HG03066 (cell line): Measurements from ENCODE around the gene COMMD7.
"Not testable (repeated sequence)": the region's sequence is repeated elsewhere in the genome, so short reads cannot be mapped to it uniquely, and the experiment has no call there.

Experiments used
- ATAC-seq: cut with Tn5 transposase; IDR thresholded peaks from one replicate; pipeline ENCODE4 v1.9.1; 2021; ENCODE audit warnings: low read depth; ENCODE audit not compliant: unreplicated experiment

COMMD7 gene

GRCh38 chr20:32737371-32738223 is 5.7 kb downstream of the COMMD7 start:
- ATAC-seq = no peak

GRCh38 chr20:32731882-32732266 is 11.4 kb downstream of the COMMD7 start:
- no peak for ATAC-seq

GRCh38 chr20:32729334-32729733 is 13.9 kb downstream of the COMMD7 start:
- ATAC-seq = not testable (repeated sequence)

GRCh38 chr20:32728435-32728834 is 14.8 kb downstream of the COMMD7 start:
- ATAC-seq = not testable (repeated sequence)

GRCh38 chr20:32727683-32728082 is 15.6 kb downstream of the COMMD7 start:
- ATAC-seq = no peak

DNA sequence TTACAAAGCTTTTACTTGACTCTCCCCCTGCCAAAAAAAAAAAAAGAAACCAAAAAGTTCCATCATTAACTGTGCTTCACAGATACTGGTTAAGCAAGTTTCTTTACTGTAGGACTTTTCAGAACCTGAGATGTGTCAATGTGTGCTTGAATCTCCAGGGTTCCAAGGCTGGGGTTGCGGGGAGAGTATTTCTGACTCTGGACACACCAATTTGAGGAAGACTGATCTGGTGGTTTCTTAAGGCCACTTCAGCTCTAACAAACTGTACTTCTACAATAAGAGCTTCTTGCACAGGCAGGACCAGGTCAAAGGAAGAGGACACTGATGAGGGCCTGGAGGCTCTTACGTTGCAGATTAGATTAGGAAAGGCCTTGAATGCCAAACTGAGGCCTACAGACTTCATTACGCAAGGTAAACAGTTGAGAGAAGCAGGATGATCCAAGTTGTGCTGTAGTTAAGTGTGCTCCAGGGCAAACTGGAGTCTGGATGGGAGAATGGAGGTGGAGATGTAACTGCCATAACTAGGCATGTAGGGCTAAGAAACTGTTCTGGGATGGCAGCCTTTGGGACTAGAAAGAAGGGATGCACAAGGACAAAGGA is 24.4 kb downstream of the COMMD7 start:
- ATAC-seq = no peak

- ATAC-seq = no peak
These were observed 31.9 kb downstream of the COMMD7 start for GRCh38 chr20:32711346-32711745.

DNA sequence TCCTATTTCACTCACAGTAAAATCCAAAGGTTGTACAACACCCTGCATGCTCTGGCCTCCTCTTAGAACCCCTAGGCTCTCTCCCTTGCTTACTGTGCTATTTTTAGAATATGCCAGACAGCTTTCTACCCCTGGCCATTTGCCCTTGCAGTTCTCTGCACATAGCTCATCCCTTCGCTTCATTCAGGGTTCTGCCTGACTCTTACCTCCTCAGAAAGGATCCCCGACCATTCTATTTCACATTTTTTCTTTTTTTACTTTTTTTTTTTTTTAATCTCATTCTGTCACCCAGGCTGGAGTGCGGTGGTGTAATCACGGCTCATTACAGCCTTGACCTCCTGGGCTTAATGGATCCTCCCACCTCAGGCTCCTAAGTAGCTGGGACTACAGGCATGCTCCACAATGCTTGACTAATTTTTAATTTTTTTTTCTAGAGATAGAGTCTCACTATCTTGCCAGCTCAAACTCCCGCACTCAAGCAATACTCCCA is 33.6 kb downstream of the COMMD7 start:
- ATAC-seq = no peak

DNA sequence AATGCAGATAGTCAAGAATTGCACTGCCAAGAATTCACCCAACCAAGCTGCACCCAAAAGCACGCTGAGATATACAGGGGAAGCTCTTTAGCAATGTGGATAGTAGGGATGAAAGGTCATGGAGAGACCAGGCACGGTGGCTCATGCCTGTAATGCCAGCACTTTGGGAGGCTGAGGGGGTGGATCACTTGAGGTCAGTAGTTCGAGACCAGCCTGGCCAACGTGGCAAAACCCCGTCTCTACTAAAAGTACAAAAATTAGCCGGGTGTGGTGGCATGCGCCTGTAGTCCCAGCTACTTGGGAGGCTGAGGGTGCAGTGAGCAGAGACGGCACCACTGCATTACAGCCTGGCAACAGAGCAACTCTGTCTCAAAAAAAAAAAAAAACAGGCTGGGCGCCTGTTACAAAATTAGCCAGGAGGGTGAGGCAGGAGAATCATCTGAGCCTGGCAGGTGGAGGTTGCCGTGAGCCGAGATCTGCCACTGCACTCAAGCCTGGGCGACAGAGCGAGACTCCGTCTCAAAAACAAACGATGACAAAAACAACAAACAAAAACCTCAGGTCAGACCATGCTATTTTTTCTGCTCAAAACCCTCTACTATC is 34.1 kb downstream of the COMMD7 start:
- not testable (repeated sequence) for ATAC-seq

- no peak for ATAC-seq
These were observed 35.3 kb downstream of the COMMD7 start for GRCh38 chr20:32707691-32708581.

DNA sequence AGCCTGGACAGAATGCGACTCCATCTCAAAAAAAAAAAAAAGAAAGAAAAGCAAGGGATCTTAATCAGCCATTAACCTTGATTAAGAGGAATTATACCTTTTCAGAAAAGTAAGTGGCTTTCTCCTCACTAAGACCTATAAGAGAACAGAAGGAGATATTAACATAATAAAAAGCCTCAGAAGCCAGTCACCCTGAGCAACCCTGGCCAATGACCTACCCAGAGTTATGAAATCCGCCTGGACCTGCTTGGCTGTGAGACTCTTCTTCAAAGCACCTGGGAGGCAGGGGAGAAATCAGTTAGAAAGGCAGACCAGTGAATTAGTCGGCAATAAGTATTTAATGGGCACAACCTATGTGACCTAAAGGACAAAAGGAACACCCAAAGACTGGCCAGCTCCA is 36.8 kb downstream of the COMMD7 start:
- no peak for ATAC-seq

GRCh38 chr20:32702706-32703425 is 40.4 kb downstream of the COMMD7 start:
- ATAC-seq = no peak

DNA sequence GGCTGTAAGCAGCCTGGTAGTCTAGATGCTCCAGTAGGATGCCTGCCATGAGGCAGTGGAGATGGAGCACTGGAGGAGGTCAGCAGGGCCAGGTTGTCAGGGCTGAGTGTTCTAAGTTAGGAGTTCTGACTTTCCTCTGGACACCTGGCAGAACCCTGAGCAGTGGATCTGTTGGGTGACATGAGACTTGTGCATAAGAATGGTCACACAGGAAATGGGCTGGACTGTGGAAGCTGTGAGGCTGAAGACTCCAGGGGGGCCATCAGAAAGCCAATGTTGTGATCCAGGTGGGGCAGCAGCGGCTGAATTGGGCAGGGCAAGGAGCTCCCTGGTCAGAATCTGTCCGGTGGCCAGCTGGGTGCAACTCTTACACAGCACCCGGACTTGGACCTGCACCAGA is 45.7 kb downstream of the COMMD7 start:
- no peak for ATAC-seq

- ATAC-seq = no peak
These were observed 48.2 kb downstream of the COMMD7 start for GRCh38 chr20:32695089-32695488.

DNA sequence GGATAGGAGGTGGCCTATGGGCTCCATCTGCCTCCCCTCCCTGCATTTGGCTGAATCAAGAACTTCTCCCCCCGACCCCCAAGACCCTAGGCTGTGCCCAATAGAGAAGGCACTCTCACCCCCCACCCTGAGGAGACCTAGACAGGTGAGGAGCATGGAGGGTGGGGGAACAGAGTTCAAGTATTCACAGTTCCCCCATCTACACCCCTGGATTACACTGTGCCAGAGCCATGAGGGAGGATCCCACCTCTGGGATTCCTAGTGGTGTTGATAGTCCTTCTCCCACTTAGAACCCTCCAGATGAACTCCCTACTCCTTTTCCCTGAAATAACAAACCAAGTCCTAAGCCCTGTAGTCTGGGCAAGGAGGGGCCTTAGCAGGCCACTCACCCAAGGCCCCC is 54.3 kb downstream of the COMMD7 start:
- ATAC-seq = not testable (repeated sequence)

DNA sequence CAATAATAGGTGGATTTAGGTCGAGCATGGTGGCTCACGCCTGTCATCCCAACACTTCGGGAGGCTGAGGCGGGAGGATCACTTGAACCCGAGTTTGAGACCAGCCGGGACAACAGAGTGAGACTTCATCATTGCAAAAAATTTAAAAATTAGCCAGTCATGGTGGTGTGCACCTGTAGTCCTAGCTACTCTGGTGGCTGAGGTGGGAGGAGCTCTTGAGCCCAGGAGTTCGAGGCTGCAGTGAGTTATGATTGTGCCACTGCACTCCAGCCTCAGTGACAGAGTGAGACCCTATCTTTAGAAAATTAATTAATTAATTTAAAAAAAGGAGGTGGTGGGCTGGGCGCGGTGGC is 56.1 kb downstream of the COMMD7 start:
- no peak for ATAC-seq

GRCh38 chr20:32686530-32687179 is 56.6 kb downstream of the COMMD7 start:
- no peak for ATAC-seq

- no peak for ATAC-seq
These were observed 57.4 kb downstream of the COMMD7 start for GRCh38 chr20:32685541-32686529.
